ENCODE results near the gene ASTN1. TPM values are rescaled to one million over a fixed set of nuclear protein-coding genes. Genes with fewer than 3 reads are reported as not detected.

Gene ASTN1
- total RNA-seq, 1 donor from 2014 or later = not detected

DNA sequence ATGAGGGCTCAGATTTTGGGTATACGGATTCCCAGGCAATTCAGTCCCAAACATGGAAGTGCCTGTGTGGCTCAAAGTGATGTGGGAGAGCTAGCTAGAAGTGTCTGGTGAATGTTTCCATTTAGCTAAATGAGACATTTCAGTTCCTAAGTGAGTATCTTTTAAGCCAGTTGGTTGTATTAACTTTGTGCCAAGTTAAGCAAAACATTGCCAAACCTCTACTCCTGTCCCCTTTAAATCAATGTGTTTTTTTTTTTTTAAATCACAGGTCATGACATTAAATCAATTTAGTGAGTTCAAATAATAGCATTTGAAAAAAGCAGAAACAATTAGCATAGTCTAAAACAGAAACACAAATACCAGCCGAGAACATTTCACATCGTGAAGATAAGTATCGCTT is 230.1 kb downstream of the ASTN1 start:
- Histone ChIP-seq H3K4me3 (ENCODE audit: low read depth, low read length) (no peak overlapping the region), H3K27me3 (ENCODE audit: control insufficient read depth, insufficient read depth, low read length) (no peaks in the 10 kb centered on the region), H3K36me3 (ENCODE audit: control insufficient read depth, insufficient read depth, low read length) (no peaks in the 10 kb centered on the region)
- DNase-seq (ENCODE audit: low read depth) (no peak), FAIRE-seq (no peak)
- TF ChIP-seq, protein P1, sequence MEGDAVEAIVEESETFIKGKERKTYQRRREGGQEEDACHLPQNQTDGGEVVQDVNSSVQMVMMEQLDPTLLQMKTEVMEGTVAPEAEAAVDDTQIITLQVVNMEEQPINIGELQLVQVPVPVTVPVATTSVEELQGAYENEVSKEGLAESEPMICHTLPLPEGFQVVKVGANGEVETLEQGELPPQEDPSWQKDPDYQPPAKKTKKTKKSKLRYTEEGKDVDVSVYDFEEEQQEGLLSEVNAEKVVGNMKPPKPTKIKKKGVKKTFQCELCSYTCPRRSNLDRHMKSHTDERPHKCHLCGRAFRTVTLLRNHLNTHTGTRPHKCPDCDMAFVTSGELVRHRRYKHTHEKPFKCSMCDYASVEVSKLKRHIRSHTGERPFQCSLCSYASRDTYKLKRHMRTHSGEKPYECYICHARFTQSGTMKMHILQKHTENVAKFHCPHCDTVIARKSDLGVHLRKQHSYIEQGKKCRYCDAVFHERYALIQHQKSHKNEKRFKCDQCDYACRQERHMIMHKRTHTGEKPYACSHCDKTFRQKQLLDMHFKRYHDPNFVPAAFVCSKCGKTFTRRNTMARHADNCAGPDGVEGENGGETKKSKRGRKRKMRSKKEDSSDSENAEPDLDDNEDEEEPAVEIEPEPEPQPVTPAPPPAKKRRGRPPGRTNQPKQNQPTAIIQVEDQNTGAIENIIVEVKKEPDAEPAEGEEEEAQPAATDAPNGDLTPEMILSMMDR (IDR thresholded peaks at IDR 0.05; ENCODE audit: insufficient read depth, low read length, severe bottlenecking) = no peak

DNA sequence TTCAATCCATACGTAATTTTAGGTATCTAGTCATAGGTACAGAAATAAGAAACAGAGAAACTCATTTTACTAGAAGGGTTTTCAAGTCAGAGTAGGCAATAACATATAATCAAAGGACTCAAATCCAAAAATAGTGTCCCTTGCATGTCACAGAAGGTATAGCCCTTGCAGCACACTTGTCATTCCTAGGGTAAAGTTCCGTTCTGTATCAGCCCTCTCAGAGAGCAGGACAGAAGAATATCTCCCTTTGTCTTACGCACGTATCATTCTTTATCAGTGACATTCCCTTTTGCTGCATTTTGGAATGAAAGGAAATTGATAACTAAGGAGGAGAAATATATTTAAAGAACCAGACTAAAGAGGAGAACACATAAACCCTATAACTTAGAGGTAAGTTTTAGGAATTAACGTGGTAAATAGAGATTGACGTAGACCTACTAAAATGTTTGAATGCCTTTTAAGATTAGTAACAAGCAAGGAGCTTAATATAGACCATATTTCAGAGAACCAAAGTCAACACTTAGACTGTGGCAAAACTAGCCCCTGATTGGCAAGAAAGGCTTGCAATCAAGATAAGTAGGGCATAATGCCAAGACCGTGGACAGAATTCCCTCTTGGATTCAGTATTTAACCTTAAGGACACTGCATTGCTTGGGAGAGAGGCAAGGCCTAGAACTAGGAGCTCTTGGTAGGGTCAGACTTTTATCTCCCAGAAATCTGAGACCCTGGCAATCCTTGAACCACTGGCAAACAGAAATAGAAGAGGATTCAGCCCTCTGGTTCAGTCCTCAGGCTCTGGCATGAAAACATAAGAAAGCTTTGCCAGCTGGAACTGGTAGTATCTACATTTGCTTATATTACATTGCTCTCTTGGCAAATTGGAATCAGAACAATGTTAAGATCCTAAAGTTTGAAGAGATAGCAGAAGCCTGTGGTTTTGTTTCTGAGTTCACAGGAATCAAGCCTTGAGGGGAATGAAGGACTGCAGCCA is 232.1 kb downstream of the ASTN1 start:
- DNase-seq (ENCODE audit: low read depth) (no peak), FAIRE-seq (no peak)
- TF ChIP-seq, protein P1 (IDR thresholded peaks at IDR 0.05; ENCODE audit: insufficient read depth, low read length, severe bottlenecking) = no peak
- H3K4me3 ChIP-seq (ENCODE audit: low read depth, low read length) = no peak overlapping the region
- H3K27me3 ChIP-seq (ENCODE audit: control insufficient read depth, insufficient read depth, low read length) = no peaks in the 10 kb centered on the region
- no peaks in the 10 kb centered on the region for H3K36me3 ChIP-seq (ENCODE audit: control insufficient read depth, insufficient read depth, low read length)

DNA sequence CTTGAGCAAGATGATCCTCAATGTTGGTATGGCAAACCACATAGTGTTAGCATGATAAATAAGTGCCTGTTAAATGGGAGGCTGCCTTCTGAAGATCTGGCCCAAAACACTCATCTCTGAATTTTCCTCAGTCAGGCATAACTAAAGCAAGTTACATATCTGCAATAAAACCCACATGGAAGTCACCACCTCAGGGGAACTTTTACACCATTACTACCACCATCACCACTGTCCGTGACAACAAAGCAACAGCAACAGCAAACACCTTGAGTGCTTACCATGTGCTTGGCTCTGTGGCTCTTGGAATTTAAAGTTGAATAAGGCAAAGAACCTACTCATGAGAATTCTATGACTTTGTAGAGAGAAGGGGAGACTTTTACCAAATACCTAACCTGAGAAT is 233.0 kb downstream of the ASTN1 start:
- H3K36me3 ChIP-seq (ENCODE audit: control insufficient read depth, insufficient read depth, low read length) = no peaks in the 10 kb centered on the region
- H3K27me3 ChIP-seq (ENCODE audit: control insufficient read depth, insufficient read depth, low read length) = no peaks in the 10 kb centered on the region
- no peak overlapping the region for H3K4me3 ChIP-seq (ENCODE audit: low read depth, low read length)
- FAIRE-seq (no peak), DNase-seq (ENCODE audit: low read depth) (no peak)
- TF ChIP-seq, protein P1 (IDR thresholded peaks at IDR 0.05; ENCODE audit: insufficient read depth, low read length, severe bottlenecking) = no peak

DNA sequence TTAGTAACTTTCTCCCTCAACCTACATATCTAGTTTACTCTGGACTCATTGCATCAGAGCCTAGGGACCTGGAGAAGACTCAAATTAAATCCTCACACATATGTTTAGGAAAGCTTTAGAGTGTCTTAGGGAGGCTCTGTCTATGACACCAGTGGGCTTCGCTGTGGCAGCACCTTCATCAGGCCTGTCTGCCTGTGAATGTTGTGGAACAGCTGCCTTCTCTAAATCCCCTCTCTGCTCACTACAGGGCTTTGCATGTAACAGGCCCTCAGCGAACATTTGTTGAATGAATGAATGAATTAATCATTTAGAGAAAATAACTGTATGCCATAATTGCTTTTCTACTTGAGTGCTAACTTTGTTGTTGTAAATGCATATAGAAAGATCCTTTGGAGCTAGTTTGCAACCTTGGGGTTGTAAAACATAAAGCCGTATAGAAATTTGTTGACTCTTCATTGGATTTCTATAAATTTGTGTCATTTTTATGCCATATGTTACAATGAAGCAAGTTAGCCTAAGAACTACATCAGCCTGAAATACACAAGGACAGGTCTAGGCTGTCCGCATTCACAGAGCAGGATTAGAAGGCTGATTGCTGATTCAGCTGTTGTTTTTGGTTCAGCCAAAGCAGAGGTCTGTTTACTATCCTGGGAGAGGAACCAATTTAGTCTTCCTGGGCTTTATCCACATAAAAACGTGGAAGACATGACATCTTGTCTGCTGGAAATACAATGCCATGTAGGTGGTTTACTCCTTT is 238.0 kb downstream of the ASTN1 start:
- TF ChIP-seq, protein P1 (IDR thresholded peaks at IDR 0.05; ENCODE audit: insufficient read depth, low read length, severe bottlenecking) = no peak
- FAIRE-seq (no peak), DNase-seq (ENCODE audit: low read depth) (no peak)
- H3K27me3 ChIP-seq (ENCODE audit: control insufficient read depth, insufficient read depth, low read length) = no peaks in the 10 kb centered on the region
- no peak overlapping the region for H3K4me3 ChIP-seq (ENCODE audit: low read depth, low read length)
- no peaks in the 10 kb centered on the region for H3K36me3 ChIP-seq (ENCODE audit: control insufficient read depth, insufficient read depth, low read length)

DNA sequence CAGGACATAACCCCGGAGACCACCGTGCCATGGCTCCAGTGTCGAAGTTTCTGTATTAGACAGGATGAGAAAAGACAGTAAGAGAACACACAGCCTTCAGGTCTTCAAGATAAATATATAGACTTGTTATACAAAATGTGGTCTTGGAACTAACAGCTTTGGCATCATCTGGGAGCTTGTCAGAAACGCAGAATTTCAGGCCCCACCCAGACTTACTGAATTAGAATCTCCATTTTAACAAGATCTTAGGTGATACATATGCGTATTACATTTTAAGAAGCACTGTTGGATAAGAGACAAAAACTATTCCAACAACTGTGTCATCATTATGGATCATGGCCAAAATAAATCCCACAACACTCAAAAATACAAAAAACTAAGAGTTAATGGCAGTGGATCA is 239.3 kb downstream of the ASTN1 start:
- no peak for DNase-seq (ENCODE audit: low read depth)
- Histone ChIP-seq H3K36me3 (ENCODE audit: control insufficient read depth, insufficient read depth, low read length) (no peaks in the 10 kb centered on the region), H3K4me3 (ENCODE audit: low read depth, low read length) (no peak overlapping the region), H3K27me3 (ENCODE audit: control insufficient read depth, insufficient read depth, low read length) (no peaks in the 10 kb centered on the region)
- TF ChIP-seq, protein P1 (IDR thresholded peaks at IDR 0.05; ENCODE audit: insufficient read depth, low read length, severe bottlenecking) = no peak
- FAIRE-seq = no peak

Data from bronchial epithelial cell (primary cell).